GM19467 (cell line): ENCODE measurements around the gene OPRL1.
A peak's percentile ranks its signal among the peaks of the same experiment; 100 is the strongest.

Source experiments
- ATAC-seq: cut with Tn5 transposase; IDR thresholded peaks from one replicate; pipeline ENCODE4 v1.9.1; 2021; ENCODE audit warnings: mild to moderate bottlenecking, moderate library complexity; ENCODE audit not compliant: unreplicated experiment

OPRL1 gene

GRCh38 chr20:64080013-64080812 is at the start of gene OPRL1:
Gene OPRL1 (plus strand): TSS chr20:64080082. CDS start chr20:64092721, 12,639 bp downstream.
- ATAC-seq, result no peak

GRCh38 chr20:64030371-64031134 is 49.3 kb upstream of the OPRL1 start:
- ATAC-seq, result no peak

- ATAC-seq, result no peak
Measured at GRCh38 chr20:64031822-64032314, 48.0 kb upstream of the OPRL1 start.

GRCh38 chr20:64032706-64033624 is 46.9 kb upstream of the OPRL1 start:
- no peak for ATAC-seq

GRCh38 chr20:64033981-64034493 is 45.8 kb upstream of the OPRL1 start:
- ATAC-seq, result no peak

GRCh38 chr20:64035066-64035932 is 44.6 kb upstream of the OPRL1 start:
- no peak for ATAC-seq

- no peak for ATAC-seq
Measured at GRCh38 chr20:64035933-64036345, 43.9 kb upstream of the OPRL1 start, which contains the start of gene C20orf204. Gene C20orf204 (plus strand): TSS chr20:64036182. CDS start chr20:64036324, 142 bp downstream.

GRCh38 chr20:64036346-64037198 is 43.3 kb upstream of the OPRL1 start:
- ATAC-seq, result no peak

- ATAC-seq, result no peak
Measured at GRCh38 chr20:64037199-64037497, 42.7 kb upstream of the OPRL1 start.

- no peak for ATAC-seq
Measured at GRCh38 chr20:64037498-64038213, 42.2 kb upstream of the OPRL1 start.

GRCh38 chr20:64038224-64038564 is 41.7 kb upstream of the OPRL1 start:
- ATAC-seq, result peak; percentile 19

GRCh38 chr20:64038565-64039292 is 41.2 kb upstream of the OPRL1 start:
- peak; percentile 39 for ATAC-seq

GRCh38 chr20:64039293-64040160 is 40.4 kb upstream of the OPRL1 start:
- peak; percentile 3 for ATAC-seq

GRCh38 chr20:64040231-64041039 is 39.4 kb upstream of the OPRL1 start:
- ATAC-seq, result no peak

- ATAC-seq, result no peak
Measured at GRCh38 chr20:64041040-64041780, 38.7 kb upstream of the OPRL1 start.
